Astrocyte of the spinal cord (primary cell): Measurements from ENCODE around the gene SHOX.
"Not testable (repeated sequence)": the region's sequence is repeated elsewhere in the genome, so short reads cannot be mapped to it uniquely, and the experiment has no call there.

ENCODE experiments used
- DNase-seq: peaks from one replicate; pipeline ENCODE4 v3.0.0; 2011; ENCODE audit warnings: low read depth, low spot score
- H3K4me3 ChIP-seq: 2 replicates; pipeline ENCODE4 v1.5.1; 2011; ENCODE audit warnings: low read depth, mild to moderate bottlenecking, low read length, moderate library complexity
- CTCF ChIP-seq: IDR thresholded peaks from 2 replicates; pipeline ENCODE4 v1.5.1; 2012; ENCODE audit warnings: low read depth, mild to moderate bottlenecking, low read length, inconsistent platforms
- in situ Hi-C: cut with HindIII; loops from 2 replicates; pipeline ENCODE4 v1.10.0; 2017; ENCODE audit warnings: low sequenced_read_pairs

SHOX gene

GRCh38 chrX:644304-645281, 14.0 kb downstream of the SHOX start:
- no peak for TF ChIP-seq CTCF

DNA sequence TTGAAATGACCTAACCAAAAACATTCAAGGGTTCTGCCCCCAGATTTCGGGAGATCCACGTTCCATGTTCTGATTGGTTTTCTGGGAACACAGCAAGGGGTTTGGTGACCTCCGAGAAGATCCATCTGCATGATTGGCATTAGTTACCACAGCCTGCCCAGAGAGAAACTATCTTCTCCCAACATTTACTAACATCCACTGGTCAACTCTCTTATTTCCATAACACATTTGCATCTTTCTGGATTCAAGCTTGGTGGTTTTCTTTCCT, 15.6 kb downstream of the SHOX start:
- TF ChIP-seq CTCF = no peak
- in situ Hi-C loops = no loop called here
- H3K4me3 ChIP-seq = no peak overlapping the region
- DNase-seq = no peak

More at GRCh38 chrX:644304-645281, 14.0 kb downstream of the SHOX start:
- no peak for DNase-seq
- in situ Hi-C loops = no loop called here
- no peak overlapping the region for H3K4me3 ChIP-seq

DNA sequence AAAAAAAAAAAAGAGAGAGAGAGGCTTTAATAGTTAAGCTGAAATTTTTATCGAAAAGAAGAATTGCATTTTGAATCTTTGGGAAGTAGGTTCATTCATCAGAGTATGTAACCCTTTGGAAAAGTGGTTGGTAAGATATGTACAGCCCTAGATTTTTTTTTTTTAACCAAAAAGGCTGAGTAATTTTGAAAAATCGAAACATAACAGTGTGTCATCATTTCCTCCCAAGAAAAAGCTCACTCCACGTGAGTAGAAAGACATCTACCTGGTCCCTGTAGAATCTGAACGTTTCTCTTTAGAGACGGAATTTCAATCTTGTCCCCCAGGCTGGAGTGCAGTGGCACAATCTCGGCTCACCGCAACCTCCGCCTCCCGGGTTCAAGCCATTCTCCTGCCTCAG, 16.2 kb downstream of the SHOX start:
- no peak for DNase-seq
- no peak for TF ChIP-seq CTCF
- in situ Hi-C loops = no loop called here
- H3K4me3 ChIP-seq = no peak overlapping the region

GRCh38 chrX:649166-649565, 18.6 kb downstream of the SHOX start:
- no peak for TF ChIP-seq CTCF

DNA sequence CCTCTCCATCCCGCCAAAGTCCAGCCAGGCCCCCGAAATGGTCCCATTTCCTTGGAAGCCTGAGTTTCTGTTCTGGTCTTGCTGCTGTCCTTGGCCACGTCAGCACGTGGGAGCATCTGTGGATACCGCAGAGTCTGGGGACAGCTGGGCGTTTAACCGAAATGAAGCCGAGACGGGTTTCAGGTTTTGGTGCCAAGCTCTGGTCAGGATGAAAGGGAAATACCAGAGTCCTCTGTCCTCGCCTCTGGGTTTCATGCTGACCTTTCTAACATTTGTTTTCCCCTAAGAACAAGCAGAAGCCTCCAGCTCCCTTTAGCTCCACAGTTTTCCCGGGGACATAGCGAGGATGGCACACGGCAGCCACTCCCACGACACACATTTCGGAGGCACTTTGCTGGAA, 19.7 kb downstream of the SHOX start:
- in situ Hi-C loops = no loop called here
- TF ChIP-seq CTCF = no peak
- DNase-seq = no peak
- H3K4me3 ChIP-seq = no peak overlapping the region

More at GRCh38 chrX:649166-649565, 18.6 kb downstream of the SHOX start:
- no peak overlapping the region for H3K4me3 ChIP-seq
- DNase-seq = no peak
- in situ Hi-C loops = no loop called here

GRCh38 chrX:650811-651210, 20.2 kb downstream of the SHOX start:
- in situ Hi-C loops = no loop called here
- DNase-seq = no peak
- no peak overlapping the region for H3K4me3 ChIP-seq
- TF ChIP-seq CTCF = no peak

DNA sequence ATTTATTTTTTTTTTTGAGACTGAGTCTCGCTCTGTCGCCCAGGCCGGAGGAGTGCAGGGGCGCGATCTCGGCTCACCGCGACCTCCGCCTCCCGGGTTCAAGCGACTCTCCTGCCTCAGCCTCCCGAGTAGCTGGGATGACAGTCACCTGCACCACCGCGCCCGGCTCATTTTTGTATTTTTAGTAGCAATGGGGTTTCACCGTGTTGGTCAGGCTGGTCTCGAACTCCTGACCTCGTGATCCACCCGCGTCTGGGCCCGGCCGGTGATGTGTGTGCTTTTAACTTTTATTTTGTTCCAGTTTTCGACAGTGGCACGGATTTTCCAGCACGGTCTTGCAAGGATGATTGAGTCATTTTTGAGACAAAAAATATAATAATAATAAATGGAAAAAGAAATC, 21.3 kb downstream of the SHOX start:
- in situ Hi-C loops, DNase-seq, H3K4me3 ChIP-seq: not testable (repeated sequence)
